Panc1 (cell line): Measurements from ENCODE around the gene CCL5. TPM values are rescaled to one million over a fixed set of nuclear protein-coding genes. Genes with fewer than 3 reads are reported as not detected.

ENCODE experiments used
- ATAC-seq: fragments of 200-7000 bp; cut with Tn5 transposase; 2 replicates; pipeline ENCODE4 v1.9.1; 2020; ENCODE audit warnings: mild to moderate bottlenecking, moderate library complexity
- BruUV-seq: library from RNA; stranded (reverse); fragments of 400-500 nt; replicated peaks from 2 replicates; lab custom pipeline; 2021; lab: Mats Ljungman, UMichigan
- CTCF ChIA-PET: fragments of 300-600 bp; sonication (Branson Sonifier 250); formaldehyde crosslinking; loops from one replicate; lab custom pipeline; 2022; ENCODE audit warnings: antibody characterized with exemption; lab: Charles Lee
- POLR2A ChIA-PET: fragments of 300-600 bp; sonication (Branson Sonifier 250); formaldehyde crosslinking; loops from one replicate; lab custom pipeline; 2022; ENCODE audit warnings: antibody characterized with exemption; lab: Charles Lee
- DNase-seq: peaks from one replicate; pipeline ENCODE4 v3.0.0-alpha.2; 2010; ENCODE audit warnings: low read depth, low spot score
- H3K27ac ChIP-seq: 2 replicates; pipeline ENCODE4 v1.5.1; 2011; ENCODE audit warnings: mild to moderate bottlenecking, low read length, inconsistent platforms
- H3K27me3 ChIP-seq: fragments of 200-500 bp; sonication (Bioruptor generic); 2 replicates; pipeline ENCODE4 v1.6.0; 2014; ENCODE audit warnings: low read length, inconsistent platforms; ENCODE audit not compliant: control insufficient read depth, insufficient read depth
- H3K36me3 ChIP-seq: fragments of 200-500 bp; sonication (Bioruptor generic); 2 replicates; pipeline ENCODE4 v1.5.1; 2014; ENCODE audit warnings: inconsistent platforms, mild to moderate bottlenecking, low read length, moderate library complexity; ENCODE audit not compliant: control insufficient read depth, insufficient read depth
- H3K4me1 ChIP-seq: 2 replicates; pipeline ENCODE4 v1.5.1; 2011; ENCODE audit warnings: inconsistent platforms, mild to moderate bottlenecking, low read length, moderate library complexity; ENCODE audit not compliant: control insufficient read depth, insufficient read depth
- H3K4me3 ChIP-seq, 2 experiments: 2 replicates each; pipeline ENCODE4 v1.5.1; 2011 to 2012; ENCODE audit warnings: low read depth in 2 of 2, low read length in 2 of 2, mild to moderate bottlenecking in 2 of 2, inconsistent platforms in 1 of 2, moderate library complexity in 1 of 2
- H3K9me3 ChIP-seq: fragments of 200-500 bp; sonication (Bioruptor generic); 2 replicates; pipeline ENCODE4 v1.5.1; 2014; ENCODE audit warnings: low read depth, mild to moderate bottlenecking, inconsistent platforms, low read length, moderate library complexity; ENCODE audit not compliant: control insufficient read depth, insufficient read depth
- CTCF ChIP-seq: fragments of 450-650 bp; IDR thresholded peaks from 2 replicates; pipeline ENCODE4 v1.5.1; 2017; ENCODE audit warnings: mild to moderate bottlenecking
- POLR2AphosphoS5 ChIP-seq: IDR thresholded peaks from 2 replicates; pipeline ENCODE4 v1.6.1; 2012; ENCODE audit warnings: mild to moderate bottlenecking, low read depth, low read length, moderate library complexity
- REST ChIP-seq, 2 experiments: IDR thresholded peaks; 2 replicates each; pipeline ENCODE4 v1.6.1; 2011 to 2012; ENCODE audit warnings: low read depth in 2 of 2, control low read depth in 1 of 2, low read length in 1 of 2, mild to moderate bottlenecking in 1 of 2, moderate library complexity in 1 of 2; ENCODE audit not compliant: insufficient read depth in 1 of 2
- SIN3A ChIP-seq: IDR thresholded peaks from 2 replicates; pipeline ENCODE4 v1.6.1; 2012; ENCODE audit warnings: low read depth, mild to moderate bottlenecking, low read length, moderate library complexity, borderline replicate concordance; ENCODE audit not compliant: insufficient read depth
- TCF7L2 ChIP-seq: IDR thresholded peaks from 2 replicates; pipeline ENCODE4 v1.6.1; 2011; ENCODE audit warnings: mild to moderate bottlenecking, low read depth, low read length, inconsistent platforms
- in situ Hi-C: cut with HindIII; loops from 2 replicates; pipeline ENCODE4 v1.10.0; 2016; ENCODE audit warnings: low sequenced_read_pairs, low pct_unique_long_range_greater_than_20kb
- intact Hi-C: fragments of 100-400 bp; cut with micrococcal nuclease; formaldehyde crosslinking; loops from one replicate; pipeline ENCODE4 v1.10.0; 2022; ENCODE audit not compliant: unreplicated experiment
- total RNA-seq: library from RNA; stranded (reverse); gene quantifications from one replicate; pipeline ENCODE4 v1.2.1, GENCODE V29; 2021; ENCODE audit not compliant: unreplicated experiment

CCL5 gene
- total RNA-seq, 1 experiment from 2014 or later: 15.9 TPM

- H3K27ac ChIP-seq: no peak overlapping the region
- no peak for ATAC-seq
- ChIA-PET POLR2A (no interaction called here), CTCF (interaction anchor here (0.7 kb wide), 2 partner anchors 156 to 1477 kb away, joined by 4 to 8 read pairs; no protein-coding TSS in a partner anchor)
- H3K27me3 ChIP-seq: no peaks in the 10 kb centered on the region
- H3K4me1 ChIP-seq: no peaks in the 10 kb centered on the region
- BruUV-seq: no TSS peak
- TF ChIP-seq SIN3A (no peak), REST (IDR thresholded peaks at IDR 0.05; ENCODE audit: insufficient read depth in 1 of 2, low read depth in 2 of 2, low read length in 1 of 2) (no peak), POLR2AphosphoS5 (no peak), TCF7L2 (no peak), CTCF (no peak)
- no peak overlapping the region for H3K4me3 ChIP-seq
- intact Hi-C loops: no loop called here
- peaks cover 46% of the 10 kb centered on the region for H3K36me3 ChIP-seq
- in situ Hi-C loops: no loop called here
- DNase-seq: no peak
- H3K9me3 ChIP-seq: no peaks in the 10 kb centered on the region
These were observed 39.1 kb downstream of the CCL5 start for GRCh38 chr17:35841101-35841500.

- no peak for TF ChIP-seq CTCF
- TF ChIP-seq REST (IDR thresholded peaks at IDR 0.05; ENCODE audit: insufficient read depth in 1 of 2, low read depth in 2 of 2, low read length in 1 of 2): no peak
- TF ChIP-seq POLR2AphosphoS5: no peak
- TF ChIP-seq SIN3A: no peak
- no peak for TF ChIP-seq TCF7L2
- H3K36me3 ChIP-seq: peaks cover 54% of the 10 kb centered on the region
- H3K4me1 ChIP-seq: no peaks in the 10 kb centered on the region
- no peak for DNase-seq
- H3K4me3 ChIP-seq: no peak overlapping the region
- intact Hi-C loops: no loop called here
- H3K27ac ChIP-seq: no peak overlapping the region
- in situ Hi-C loops: no loop called here
- no TSS peak for BruUV-seq
- H3K27me3 ChIP-seq: no peaks in the 10 kb centered on the region
- no peak for ATAC-seq
- ChIA-PET CTCF (no interaction called here), POLR2A (no interaction called here)
- no peaks in the 10 kb centered on the region for H3K9me3 ChIP-seq
These were observed 55.0 kb downstream of the CCL5 start for GRCh38 chr17:35825206-35825605.
